ENCODE measurements around the gene PPP2R5D.
"Not testable (repeated sequence)": the region's sequence is repeated elsewhere in the genome, so short reads cannot be mapped to it uniquely, and the experiment has no call there.

PPP2R5D gene

DNA sequence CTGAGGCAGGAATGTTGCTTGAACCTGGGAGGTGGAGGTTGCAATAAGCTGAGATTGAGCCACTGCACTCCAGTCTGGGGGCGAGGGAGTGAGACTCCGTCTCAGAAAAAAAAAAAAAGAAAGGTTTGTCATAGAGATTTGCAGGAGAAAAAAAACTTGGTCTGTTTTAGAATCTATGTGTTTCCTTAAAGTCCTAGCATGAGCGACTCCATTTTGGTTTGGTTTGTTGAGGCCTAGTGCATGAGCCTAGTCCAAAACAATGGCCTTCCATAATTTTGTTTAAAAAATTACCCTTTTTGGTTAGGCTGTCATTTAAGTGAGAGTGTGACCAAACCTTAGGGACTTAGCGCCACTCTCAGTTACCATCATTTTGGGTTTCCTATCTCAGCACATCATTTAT, 32.0 kb upstream of the PPP2R5D start:
- no peaks in the 10 kb centered on the region; the same call in 1 of the 2 replicates for H3K36me3 ChIP-seq (ENCODE audit: control insufficient read depth, insufficient read depth, low read length)
- DNase-seq (ENCODE audit: extremely low read depth, insufficient read length): no peak
- no peak for TF ChIP-seq CTCF (IDR thresholded peaks at IDR 0.05; ENCODE audit: insufficient read depth, low read length, poor library complexity, severe bottlenecking)
- H3K27me3 ChIP-seq (replicated peaks; ENCODE audit: control insufficient read depth, insufficient read depth, low read length): no peaks in the 10 kb centered on the region
- H3K4me3 ChIP-seq (replicated peaks; ENCODE audit: low read depth, low read length): no peak overlapping the region

DNA sequence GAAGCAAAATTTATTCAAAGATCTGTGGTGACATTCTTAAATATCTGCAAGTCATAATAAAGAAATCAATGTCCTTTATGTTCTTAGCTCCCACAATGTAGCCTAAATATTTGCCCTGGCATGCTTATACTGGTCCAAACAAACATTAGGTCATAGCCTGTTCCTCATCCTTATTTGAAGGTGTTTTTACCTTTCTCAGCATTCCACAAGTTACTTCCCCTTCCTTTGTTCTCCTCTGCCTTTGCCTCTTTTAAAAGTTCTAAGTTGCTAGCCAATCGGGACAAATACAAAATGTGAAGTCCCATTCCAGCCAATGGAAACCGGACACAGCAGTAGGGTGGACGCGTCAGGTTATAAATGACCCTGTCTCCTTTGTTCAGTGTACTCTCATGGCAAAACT, 30.0 kb upstream of the PPP2R5D start:
- not testable (repeated sequence) for H3K4me3 ChIP-seq (replicated peaks; ENCODE audit: low read depth, low read length); H3K36me3 ChIP-seq (ENCODE audit: control insufficient read depth, insufficient read depth, low read length); H3K27me3 ChIP-seq (replicated peaks; ENCODE audit: control insufficient read depth, insufficient read depth, low read length); DNase-seq (ENCODE audit: extremely low read depth, insufficient read length)

DNA sequence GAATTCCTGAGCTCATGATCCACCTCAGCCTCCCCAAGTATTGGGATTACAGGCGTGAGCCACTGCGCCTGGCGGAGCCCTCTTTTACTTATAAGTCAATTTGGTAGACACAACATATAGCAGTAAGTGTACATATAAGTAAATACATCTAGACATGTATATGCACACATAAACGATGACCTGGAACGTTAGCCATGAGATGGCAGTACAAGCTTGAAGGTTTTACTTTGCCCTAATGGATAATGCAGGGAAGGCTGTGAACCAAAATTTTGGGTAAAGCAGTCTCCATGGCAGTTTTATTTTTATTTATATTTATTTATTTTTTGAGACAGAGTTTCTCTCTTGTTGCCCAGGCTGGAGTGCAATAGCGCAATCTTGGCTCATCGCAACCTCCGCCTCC, 26.2 kb upstream of the PPP2R5D start:
- no peak for TF ChIP-seq CTCF (IDR thresholded peaks at IDR 0.05; ENCODE audit: insufficient read depth, low read length, poor library complexity, severe bottlenecking)
- Histone ChIP-seq H3K27me3 (replicated peaks; ENCODE audit: control insufficient read depth, insufficient read depth, low read length) (no peaks in the 10 kb centered on the region), H3K4me3 (replicated peaks; ENCODE audit: low read depth, low read length) (no peak overlapping the region), H3K36me3 (ENCODE audit: control insufficient read depth, insufficient read depth, low read length) (peaks cover 5% of the 10 kb centered on the region; the same call in 1 of the 2 replicates)
- no peak for DNase-seq (ENCODE audit: extremely low read depth, insufficient read length)

DNA sequence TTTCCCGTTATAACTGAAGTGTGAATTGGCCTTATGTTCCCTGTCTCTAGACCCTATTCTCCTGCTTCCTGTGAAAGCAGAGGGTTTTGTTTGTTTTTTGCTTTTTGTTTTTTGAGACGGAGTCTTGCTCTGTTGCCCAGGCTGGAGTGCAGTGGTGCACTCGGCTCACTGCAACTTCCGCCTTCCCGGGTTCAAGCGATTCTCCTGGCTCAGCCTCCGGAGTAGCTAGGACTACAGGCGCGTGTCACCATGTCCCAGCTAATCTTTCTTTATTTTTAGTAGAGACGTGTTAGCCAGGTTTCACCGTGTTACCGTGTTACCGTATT, 24.5 kb upstream of the PPP2R5D start:
- H3K27me3 ChIP-seq (replicated peaks; ENCODE audit: control insufficient read depth, insufficient read depth, low read length): no peaks in the 10 kb centered on the region
- H3K36me3 ChIP-seq (ENCODE audit: control insufficient read depth, insufficient read depth, low read length): peaks cover 14% of the 10 kb centered on the region
- H3K4me3 ChIP-seq (replicated peaks; ENCODE audit: low read depth, low read length): no peak overlapping the region
- DNase-seq (ENCODE audit: extremely low read depth, insufficient read length): no peak
- no peak for TF ChIP-seq CTCF (IDR thresholded peaks at IDR 0.05; ENCODE audit: insufficient read depth, low read length, poor library complexity, severe bottlenecking)

DNA sequence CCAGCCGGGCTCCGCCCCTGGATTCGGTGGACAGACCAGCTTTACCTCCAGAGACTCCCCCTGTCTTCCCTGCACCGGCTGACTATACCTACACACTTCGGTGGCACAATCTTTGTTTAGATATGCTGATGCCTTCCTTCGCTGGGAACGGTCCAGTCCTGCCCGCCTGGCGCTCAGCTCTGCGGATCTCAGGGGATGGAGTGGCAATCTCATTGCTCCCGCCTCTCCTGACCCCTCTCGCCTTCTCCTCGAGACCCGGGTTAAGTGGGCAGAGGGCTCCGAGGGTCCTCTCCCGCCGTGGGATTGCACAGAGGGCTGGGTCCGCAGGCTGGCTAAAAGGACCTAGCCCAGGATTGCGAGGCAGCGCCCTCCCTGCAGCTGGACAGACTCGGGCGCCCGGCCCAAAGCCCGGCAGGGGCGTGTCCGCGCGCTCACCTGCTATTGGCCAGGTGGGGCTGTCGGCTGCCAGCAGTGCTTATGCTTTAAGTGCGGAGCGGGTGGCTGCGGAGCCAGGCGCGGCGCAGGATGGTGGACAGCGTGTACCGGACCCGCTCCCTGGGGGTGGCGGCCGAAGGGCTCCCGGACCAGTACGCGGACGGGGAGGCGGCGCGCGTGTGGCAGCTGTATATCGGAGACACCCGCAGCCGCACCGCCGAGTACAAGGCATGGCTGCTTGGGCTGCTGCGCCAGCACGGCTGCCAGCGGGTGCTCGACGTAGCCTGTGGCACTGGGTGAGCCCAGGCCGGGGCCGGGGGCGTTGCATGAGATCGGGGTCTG, 23.9 kb upstream of the PPP2R5D start, which contains the start of gene GNMT:
Gene GNMT, plus strand, starts transcription at position 512 of the 777 bp plus-strand sequence. Its CDS starts 14 bp downstream, at position 526.
- no peak within 1 kb of the TSS; the same call in 1 of the 2 replicates for H3K4me3 ChIP-seq (replicated peaks; ENCODE audit: low read depth, low read length)
- TF ChIP-seq CTCF (IDR thresholded peaks at IDR 0.05; ENCODE audit: insufficient read depth, low read length, poor library complexity, severe bottlenecking): no peak

DNA sequence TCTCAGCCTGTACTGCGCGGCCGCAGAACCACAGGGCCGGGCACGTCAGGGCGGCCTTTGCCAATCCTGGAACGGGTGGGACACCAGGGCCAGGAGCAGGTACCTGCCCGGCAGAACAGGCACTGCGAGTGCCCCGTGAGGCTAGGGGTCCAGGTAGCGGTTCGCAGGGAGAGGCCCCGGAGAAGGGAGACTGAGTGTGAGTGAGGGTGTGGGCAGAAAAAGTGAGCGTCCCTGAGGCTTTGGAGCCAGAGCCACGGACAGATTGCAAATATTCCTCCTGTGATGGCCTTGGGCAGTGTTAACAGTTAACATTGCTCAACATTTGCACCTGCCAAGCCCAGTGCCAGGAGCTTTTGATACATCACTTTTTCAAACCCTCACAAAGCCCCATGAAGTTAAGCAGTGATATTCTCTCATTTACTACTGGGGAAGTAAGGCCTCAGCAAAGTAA, 23.3 kb upstream of the PPP2R5D start:
- Histone ChIP-seq H3K36me3 (ENCODE audit: control insufficient read depth, insufficient read depth, low read length) (peaks cover 14% of the 10 kb centered on the region), H3K4me3 (replicated peaks; ENCODE audit: low read depth, low read length) (no peak overlapping the region), H3K27me3 (replicated peaks; ENCODE audit: control insufficient read depth, insufficient read depth, low read length) (no peaks in the 10 kb centered on the region)
- no peak for DNase-seq (ENCODE audit: extremely low read depth, insufficient read length)
- TF ChIP-seq CTCF (IDR thresholded peaks at IDR 0.05; ENCODE audit: insufficient read depth, low read length, poor library complexity, severe bottlenecking): no peak

More for the DNA sequence above, 23.9 kb upstream of the PPP2R5D start, which contains the start of gene GNMT:
- Histone ChIP-seq H3K27me3 (replicated peaks; ENCODE audit: control insufficient read depth, insufficient read depth, low read length) (no peaks in the 10 kb centered on the region), H3K36me3 (ENCODE audit: control insufficient read depth, insufficient read depth, low read length) (peaks cover 14% of the 10 kb centered on the region)
- DNase-seq (ENCODE audit: extremely low read depth, insufficient read length): no peak

Data from GM06990 (cell line).